A673 (cell line): Measurements from ENCODE around the gene PHF20. TPM values are rescaled to one million over a fixed set of nuclear protein-coding genes. Genes with fewer than 3 reads are reported as not detected.

Experiments
- BruUV-seq: library from RNA; stranded (reverse); fragments of 400-500 nt; replicated peaks from 2 replicates; lab custom pipeline; 2021; lab: Mats Ljungman, UMichigan
- CTCF ChIA-PET: fragments of 300-600 bp; sonication (Branson Sonifier 250); formaldehyde crosslinking; loops from one replicate; lab custom pipeline; 2022; ENCODE audit warnings: antibody characterized with exemption; lab: Charles Lee
- POLR2A ChIA-PET: fragments of 300-600 bp; sonication (Branson Sonifier 250); formaldehyde crosslinking; loops from one replicate; lab custom pipeline; 2022; ENCODE audit warnings: antibody characterized with exemption; ENCODE audit not compliant: low non-redundant PET; lab: Charles Lee
- DNase-seq: peaks from one replicate; pipeline ENCODE4 v3.0.0-alpha.2; 2015; ENCODE audit warnings: low spot score
- H3K27ac ChIP-seq: fragments of 200-600 bp; sonication (generic); 2 replicates; pipeline ENCODE4 v1.5.1; 2016; ENCODE audit warnings: mixed run types, low read depth, mild to moderate bottlenecking, mixed read lengths, antibody characterized with exemption, low read length; ENCODE audit not compliant: poor library complexity, severe bottlenecking
- H3K27me3 ChIP-seq: fragments of 200-600 bp; sonication (generic); replicated peaks from 2 replicates; pipeline ENCODE4 v1.6.1; 2017; ENCODE audit warnings: mixed run types, low read depth, mild to moderate bottlenecking, mixed read lengths, antibody characterized with exemption, low read length; ENCODE audit not compliant: insufficient read depth, poor library complexity
- H3K36me3 ChIP-seq: fragments of 200-600 bp; sonication (generic); 2 replicates; pipeline ENCODE4 v1.6.1; 2016; ENCODE audit warnings: mixed run types, mild to moderate bottlenecking, mixed read lengths, antibody characterized with exemption, low read length; ENCODE audit not compliant: insufficient read depth, poor library complexity, severe bottlenecking
- H3K4me1 ChIP-seq: fragments of 200-600 bp; sonication (generic); 2 replicates; pipeline ENCODE4 v1.6.1; 2017; ENCODE audit warnings: mixed run types, mild to moderate bottlenecking, mixed read lengths, antibody characterized with exemption, low read length; ENCODE audit not compliant: insufficient read depth, poor library complexity, severe bottlenecking
- H3K4me3 ChIP-seq: fragments of 200-600 bp; sonication (generic); 2 replicates; pipeline ENCODE4 v1.5.1; 2016; ENCODE audit warnings: low read depth, mixed run types, mild to moderate bottlenecking, mixed read lengths, low read length; ENCODE audit not compliant: poor library complexity, severe bottlenecking
- H3K9me3 ChIP-seq: fragments of 200-600 bp; sonication (generic); 2 replicates; pipeline ENCODE4 v1.6.1; 2016; ENCODE audit warnings: mixed run types, low read depth, mild to moderate bottlenecking, mixed read lengths, antibody characterized with exemption, low read length; ENCODE audit not compliant: poor library complexity, severe bottlenecking
- EZH2 ChIP-seq: fragments of 200-600 bp; sonication (generic); IDR thresholded peaks from 2 replicates; pipeline ENCODE4 v1.6.1; 2017; ENCODE audit warnings: borderline replicate concordance, low read depth, mild to moderate bottlenecking, mixed read lengths, antibody characterized with exemption, low read length; ENCODE audit not compliant: poor library complexity, severe bottlenecking
- intact Hi-C: fragments of 100-400 bp; cut with micrococcal nuclease; formaldehyde crosslinking; loops from one replicate; pipeline ENCODE4 v1.10.0; 2022; ENCODE audit not compliant: unreplicated experiment
- total RNA-seq: library from RNA; stranded (reverse); gene quantifications from 2 replicates; pipeline ENCODE4 v1.2.3, GENCODE V29; 2021
- TF ChIP-seq, protein P1 (sequence below): fragments of 300-800, 200-600 bp; sonication (generic); conservative IDR thresholded peaks from 2 replicates; pipeline ENCODE4 v1.5.1; 2017; ENCODE audit warnings: low read depth, mild to moderate bottlenecking, antibody characterized with exemption, low read length, moderate library complexity, mixed read lengths

The PHF20 gene
- total RNA-seq, 1 experiment from 2014 or later = 43.0 TPM

DNA sequence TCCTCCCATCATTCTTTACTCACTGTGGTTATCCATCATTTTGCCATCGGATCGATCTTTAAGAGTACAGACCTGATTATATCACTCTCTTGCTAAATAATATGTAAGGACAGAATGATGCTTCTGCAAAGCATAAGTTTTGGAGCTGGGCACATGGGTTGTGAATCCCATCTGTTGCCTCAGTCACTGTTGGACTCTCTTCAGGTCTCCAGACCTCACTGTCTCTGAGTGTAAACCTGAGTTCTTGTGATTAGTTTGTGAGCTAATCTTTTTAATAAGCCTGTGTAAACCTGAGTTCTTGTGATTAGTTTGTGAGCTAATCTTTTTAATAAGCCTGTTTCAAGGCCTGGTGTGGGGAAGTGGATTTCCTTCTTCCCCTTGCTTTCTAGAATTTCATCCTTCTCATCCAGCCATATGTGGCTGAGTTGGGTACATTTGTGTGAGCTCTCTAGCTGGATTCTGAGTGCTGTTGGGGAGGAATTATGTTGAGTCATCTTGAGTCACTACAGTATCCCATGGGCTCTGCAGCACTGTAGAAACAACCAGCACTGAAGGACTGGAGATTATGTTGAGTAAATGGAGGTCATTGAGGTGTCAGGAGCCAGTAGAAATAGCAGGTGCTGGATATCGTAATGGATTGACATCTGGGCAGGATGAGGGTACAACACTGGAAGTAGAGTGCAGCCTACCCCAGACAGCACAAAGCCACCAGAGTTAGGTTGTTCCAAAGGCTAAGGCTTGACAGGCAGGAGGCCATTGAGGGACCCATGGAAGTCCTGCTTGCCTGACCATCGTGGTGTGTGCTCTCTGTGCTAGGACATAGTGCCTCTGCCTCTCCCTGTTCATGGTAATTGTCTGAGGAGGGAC is 130.1 kb downstream of the PHF20 start:
- CTCF ChIA-PET = interaction anchor here (1.0 kb wide), 1 partner anchor 52 kb away, joined by 7 read pairs; the partner anchor contains the start of gene SCAND1
- POLR2A ChIA-PET = no interaction called here
- Histone ChIP-seq H3K36me3 (peaks cover 4% of the 10 kb centered on the region), H3K4me1 (no peaks in the 10 kb centered on the region), H3K4me3 (no peak overlapping the region), H3K9me3 (no peaks in the 10 kb centered on the region), H3K27me3 (no peaks in the 10 kb centered on the region), H3K27ac (peak overlapping the region; percentile 47)
- intact Hi-C loops = no loop called here
- TF ChIP-seq EZH2 = no peak
- TF ChIP-seq, protein P1, sequence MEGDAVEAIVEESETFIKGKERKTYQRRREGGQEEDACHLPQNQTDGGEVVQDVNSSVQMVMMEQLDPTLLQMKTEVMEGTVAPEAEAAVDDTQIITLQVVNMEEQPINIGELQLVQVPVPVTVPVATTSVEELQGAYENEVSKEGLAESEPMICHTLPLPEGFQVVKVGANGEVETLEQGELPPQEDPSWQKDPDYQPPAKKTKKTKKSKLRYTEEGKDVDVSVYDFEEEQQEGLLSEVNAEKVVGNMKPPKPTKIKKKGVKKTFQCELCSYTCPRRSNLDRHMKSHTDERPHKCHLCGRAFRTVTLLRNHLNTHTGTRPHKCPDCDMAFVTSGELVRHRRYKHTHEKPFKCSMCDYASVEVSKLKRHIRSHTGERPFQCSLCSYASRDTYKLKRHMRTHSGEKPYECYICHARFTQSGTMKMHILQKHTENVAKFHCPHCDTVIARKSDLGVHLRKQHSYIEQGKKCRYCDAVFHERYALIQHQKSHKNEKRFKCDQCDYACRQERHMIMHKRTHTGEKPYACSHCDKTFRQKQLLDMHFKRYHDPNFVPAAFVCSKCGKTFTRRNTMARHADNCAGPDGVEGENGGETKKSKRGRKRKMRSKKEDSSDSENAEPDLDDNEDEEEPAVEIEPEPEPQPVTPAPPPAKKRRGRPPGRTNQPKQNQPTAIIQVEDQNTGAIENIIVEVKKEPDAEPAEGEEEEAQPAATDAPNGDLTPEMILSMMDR = no peak
- BruUV-seq = no TSS peak
- peak; percentile 29 for DNase-seq

- no peaks in the 10 kb centered on the region for H3K4me1 ChIP-seq
- H3K27me3 ChIP-seq = no peaks in the 10 kb centered on the region
- H3K4me3 ChIP-seq = no peak overlapping the region
- ChIA-PET POLR2A (no interaction called here), CTCF (no interaction called here)
- intact Hi-C loops = no loop called here
- no peak for DNase-seq
- TF ChIP-seq, protein P1 = no peak
- TF ChIP-seq EZH2 = no peak
- no peaks in the 10 kb centered on the region for H3K9me3 ChIP-seq
- H3K36me3 ChIP-seq = peaks cover 4% of the 10 kb centered on the region
- H3K27ac ChIP-seq = no peak overlapping the region
- no TSS peak for BruUV-seq
These were observed 130.7 kb downstream of the PHF20 start for GRCh38 chr20:35902545-35902941.

GRCh38 chr20:35903843-35904242 is 132.0 kb downstream of the PHF20 start:
- Histone ChIP-seq H3K27ac (no peak overlapping the region), H3K27me3 (no peaks in the 10 kb centered on the region), H3K9me3 (no peaks in the 10 kb centered on the region), H3K4me1 (no peaks in the 10 kb centered on the region), H3K36me3 (peaks cover 4% of the 10 kb centered on the region), H3K4me3 (no peak overlapping the region)
- TF ChIP-seq, protein P1 = no peak
- no peak for TF ChIP-seq EZH2
- ChIA-PET CTCF (no interaction called here), POLR2A (no interaction called here)
- no peak for DNase-seq
- no TSS peak for BruUV-seq
- intact Hi-C loops = no loop called here
